GM12878 (cell line): ENCODE data around the gene PPIL6. TPM values are rescaled to one million over a fixed set of nuclear protein-coding genes. Genes with fewer than 3 reads are reported as not detected.

ENCODE experiments used
- ATAC-seq: fragments of 200-7000 bp; cut with Tn5 transposase; 3 replicates; pipeline ENCODE4 v1.9.1; 2020; ENCODE audit warnings: mild to moderate bottlenecking, moderate library complexity
- BruUV-seq: library from RNA; stranded (reverse); fragments of 400-500 nt; replicated peaks from 2 replicates; lab custom pipeline; 2021; lab: Mats Ljungman, UMichigan
- CTCF ChIA-PET: fragments of 300-600 bp; sonication (Branson Sonifier 250); formaldehyde crosslinking; extraction: SDS; loops from one replicate; lab custom pipeline; 2021; ENCODE audit warnings: inconsistent platforms; lab: Yijun Ruan, JAX
- POLR2A ChIA-PET: fragments of 350-600 bp; formaldehyde crosslinking; extraction: SDS; loops from one replicate; lab custom pipeline; 2021; ENCODE audit warnings: inconsistent platforms; lab: Charles Lee
- RAD21 ChIA-PET: fragments of 300-600 bp; sonication (Branson Sonifier 250); formaldehyde crosslinking; loops from one replicate; lab custom pipeline; 2023; ENCODE audit warnings: antibody characterized with exemption; ENCODE audit not compliant: unreplicated experiment; lab: Charles Lee
- SMC1A ChIA-PET: fragments of 300-600 bp; sonication (Branson Sonifier 250); formaldehyde crosslinking; loops from one replicate; lab custom pipeline; 2023; ENCODE audit not compliant: unreplicated experiment, uncharacterized antibody; lab: Charles Lee
- DNase-seq: peaks from one replicate; pipeline ENCODE4 v3.0.0-alpha.2; 2011; ENCODE audit warnings: low read depth, low spot score
- FAIRE-seq: peaks from 3 replicates; lab custom pipeline; 2011; peaks lifted over from hg19 to GRCh38; lab: Jason Lieb, UNC
- H2AFZ ChIP-seq: 2 replicates; pipeline ENCODE4 v1.6.0; 2011; ENCODE audit warnings: low read depth, low read length, control low read depth; ENCODE audit not compliant: control insufficient read depth
- H3K27ac ChIP-seq: 2 replicates; pipeline ENCODE4 v1.5.1; 2011; ENCODE audit warnings: control low read depth; ENCODE audit not compliant: control insufficient read depth, insufficient read depth
- H3K27me3 ChIP-seq, 2 experiments: replicated peaks in 1 of 2; 2 replicates each; pipeline versions ENCODE4 v1.6.0 to v1.6.1; 2011; ENCODE audit warnings: low read length in 1 of 2; ENCODE audit not compliant: control insufficient read depth in 2 of 2, insufficient read depth in 2 of 2
- H3K36me3 ChIP-seq, 2 experiments: 2 replicates each; pipeline ENCODE4 v1.5.1; 2011; ENCODE audit warnings: low read length in 1 of 2; ENCODE audit not compliant: control insufficient read depth in 2 of 2, insufficient read depth in 2 of 2
- H3K4me1 ChIP-seq: 2 replicates; pipeline ENCODE4 v1.6.1; 2011; ENCODE audit warnings: mild to moderate bottlenecking, low read length, moderate library complexity, mixed read lengths; ENCODE audit not compliant: control insufficient read depth, insufficient read depth
- H3K4me2 ChIP-seq: 2 replicates; pipeline ENCODE4 v1.6.0; 2011; ENCODE audit warnings: control low read depth; ENCODE audit not compliant: control insufficient read depth, insufficient read depth
- H3K4me3 ChIP-seq: fragments of 200-600 bp; sonication (generic); 2 replicates; pipeline ENCODE4 v1.5.1; 2016
- H3K79me2 ChIP-seq: 2 replicates; pipeline ENCODE4 v1.6.0; 2011; ENCODE audit warnings: low read length; ENCODE audit not compliant: control insufficient read depth, insufficient read depth
- H3K9ac ChIP-seq: 2 replicates; pipeline ENCODE4 v1.8.0; 2011; ENCODE audit warnings: low read length, control low read depth, mixed read lengths; ENCODE audit not compliant: control insufficient read depth, insufficient read depth
- H3K9me3 ChIP-seq: replicated peaks from 3 replicates; pipeline ENCODE4 v1.5.1; 2011; ENCODE audit warnings: mild to moderate bottlenecking, low read length; ENCODE audit not compliant: control insufficient read depth, insufficient read depth
- H4K20me1 ChIP-seq: 2 replicates; pipeline ENCODE4 v1.6.0; 2011; ENCODE audit not compliant: control insufficient read depth, insufficient read depth
- EED ChIP-seq: sonication (generic); IDR thresholded peaks from 2 replicates; pipeline ENCODE4 v1.6.1; 2016; ENCODE audit warnings: antibody characterized with exemption, low read depth
- POLR2AphosphoS2 ChIP-seq: IDR thresholded peaks from 2 replicates; pipeline ENCODE4 v1.6.1; 2011; ENCODE audit warnings: low read depth, mild to moderate bottlenecking, low read length, improper control_type of control experiment, moderate library complexity
- TBL1XR1 ChIP-seq: IDR thresholded peaks from 2 replicates; pipeline ENCODE4 v1.6.1; 2012; ENCODE audit warnings: low read depth, low read length, improper control_type of control experiment
- ZNF592 ChIP-seq: fragments of 450-650 bp; IDR thresholded peaks from 2 replicates; pipeline ENCODE4 v1.6.1; 2017; ENCODE audit warnings: mild to moderate bottlenecking, moderate library complexity
- WGBS: methylation state at CpG from one replicate; pipeline ENCODE4 v1.1.6; 2016; ENCODE audit warnings: low lambda C conversion rate; ENCODE audit not compliant: insufficient replicate concordance, insufficient coverage; ENCODE audit errors: missing lambda C conversion rate; 5-methylcytosine and 5-hydroxymethylcytosine counted together
- in situ Hi-C: fragments of 300-500 bp; cut with MboI; formaldehyde crosslinking; loops from 9 replicates; pipeline ENCODE4 v1.14.3; 2018; ENCODE audit warnings: mixed read lengths
- intact Hi-C: fragments of 100-400 bp; cut with micrococcal nuclease; formaldehyde crosslinking; loops from one replicate; pipeline ENCODE4 v1.14.2; 2022; ENCODE audit not compliant: unreplicated experiment
- polyA plus RNA-seq, 11 experiments: library from polyadenylated mRNA; depleted of rRNA in 4 of 11; unstranded in 6 of 11; stranded (reverse) in 5 of 11; fragments of >200 nt; fragmentation: Nextera tagmentation in 4 of 11; fragmentation: Illumina TruSeq in 1 of 11; extraction: Ambion mirVana in 4 of 11; extraction: Trizol in 1 of 11; gene quantifications; 1 replicate in 1 of 11; 2 replicates in 10 of 11; pipeline versions ENCODE4 v1.2.1 to v1.2.3, GENCODE V29; 2011 to 2016; ENCODE audit warnings: inconsistent platforms in 2 of 11, missing spikeins in 2 of 11, low read depth in 1 of 11
- total RNA-seq, 4 experiments: library from RNA; depleted of rRNA in 3 of 4; stranded (reverse); fragments of >200 nt in 3 of 4; fragmentation: Illumina TruSeq in 1 of 4; extraction: Trizol in 1 of 4; gene quantifications; 2 replicates each; pipeline versions ENCODE4 v1.2.1 to v1.2.3, GENCODE V29; 2013 to 2021
- TF ChIP-seq, protein P1 (sequence below): IDR thresholded peaks from 2 replicates; pipeline ENCODE4 v1.6.1; 2012; ENCODE audit warnings: low read length, inconsistent platforms

Gene PPIL6
- total and polyA plus RNA-seq, 10 of the 15 experiments (the other 5 are each of a cell fraction or from before 2014, with no cell fraction given) = 0.01 to 0.26 (median 0.12) TPM; not detected in 5

GRCh38 chr6:109446541-109446940, 6.1 kb upstream of the PPIL6 start:
- no peak overlapping the region for H2AFZ ChIP-seq
- in situ Hi-C loops (no loop called here), intact Hi-C loops (no loop called here)
- H3K4me1 ChIP-seq = peaks cover 12% of the 10 kb centered on the region
- POLR2A ChIA-PET = interaction anchor here (0.6 kb wide), 1 partner anchor 1373 kb away, joined by 3 read pairs; no protein-coding TSS in a partner anchor
- H3K4me3 ChIP-seq = no peak overlapping the region
- no peak overlapping the region for H3K27ac ChIP-seq
- H3K27me3 ChIP-seq = no peaks in the 10 kb centered on the region
- DNase-seq (no peak), FAIRE-seq (no peak), ATAC-seq (no peak)
- RAD21 ChIA-PET = no interaction called here
- H3K36me3 ChIP-seq = peaks cover 14 to 24% of the 10 kb centered on the region in 2 experiments
- no peak overlapping the region for H3K4me2 ChIP-seq
- no peaks in the 10 kb centered on the region for H3K9me3 ChIP-seq
- no peaks in the 10 kb centered on the region for H4K20me1 ChIP-seq
- peaks cover 1% of the 10 kb centered on the region for H3K79me2 ChIP-seq
- over 99% methylated on average over 8 of the region's 8 CpGs for WGBS
- CTCF ChIA-PET = interaction anchor here (2.6 kb wide), 1 partner anchor 34 kb away, joined by 10 read pairs; no protein-coding TSS in a partner anchor
- TF ChIP-seq TBL1XR1 (no peak), POLR2AphosphoS2 (0 out of 2 replicates have a peak, but pooled peaks have one; percentile 22), EED (no peak), ZNF592 (no peak)
- TF ChIP-seq, protein P1, sequence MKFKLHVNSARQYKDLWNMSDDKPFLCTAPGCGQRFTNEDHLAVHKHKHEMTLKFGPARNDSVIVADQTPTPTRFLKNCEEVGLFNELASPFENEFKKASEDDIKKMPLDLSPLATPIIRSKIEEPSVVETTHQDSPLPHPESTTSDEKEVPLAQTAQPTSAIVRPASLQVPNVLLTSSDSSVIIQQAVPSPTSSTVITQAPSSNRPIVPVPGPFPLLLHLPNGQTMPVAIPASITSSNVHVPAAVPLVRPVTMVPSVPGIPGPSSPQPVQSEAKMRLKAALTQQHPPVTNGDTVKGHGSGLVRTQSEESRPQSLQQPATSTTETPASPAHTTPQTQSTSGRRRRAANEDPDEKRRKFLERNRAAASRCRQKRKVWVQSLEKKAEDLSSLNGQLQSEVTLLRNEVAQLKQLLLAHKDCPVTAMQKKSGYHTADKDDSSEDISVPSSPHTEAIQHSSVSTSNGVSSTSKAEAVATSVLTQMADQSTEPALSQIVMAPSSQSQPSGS = no peak
- SMC1A ChIA-PET = interaction anchor here (0.5 kb wide), 1 partner anchor 30 kb away, joined by 3 read pairs; no protein-coding TSS in a partner anchor
- H3K9ac ChIP-seq = no peak overlapping the region
- BruUV-seq = no TSS peak
